Urinary bladder (tissue), 4 donors: ENCODE measurements around the gene KAT6B. TPM values are rescaled to one million over a fixed set of nuclear protein-coding genes. Genes with fewer than 3 reads are reported as not detected.

Source experiments
- DNase-seq: peaks from one replicate; pipeline ENCODE4 v3.0.0-alpha.2; 2015; ENCODE audit errors: extremely low spot score
- H3K27ac ChIP-seq: one replicate; pipeline ENCODE4 v1.5.1; 2013; ENCODE audit warnings: low read depth, mild to moderate bottlenecking, moderate library complexity
- H3K36me3 ChIP-seq: one replicate; pipeline ENCODE4 v1.6.1; 2013; ENCODE audit warnings: mild to moderate bottlenecking, moderate library complexity; ENCODE audit not compliant: insufficient read depth
- H3K4me1 ChIP-seq: one replicate; pipeline ENCODE4 v1.6.1; 2013; ENCODE audit warnings: mild to moderate bottlenecking, moderate library complexity; ENCODE audit not compliant: insufficient read depth
- H3K4me3 ChIP-seq: one replicate; pipeline ENCODE4 v1.5.1; 2013; ENCODE audit warnings: low read depth, low read length
- WGBS: extraction: QIAGEN DNeasy Blood & Tissue Kit; methylation state at CpG from one replicate; pipeline ENCODE4 v1.1.7; 2013; 5-methylcytosine and 5-hydroxymethylcytosine counted together
- polyA plus RNA-seq: library from polyadenylated mRNA; stranded (reverse); fragments of 200-250 nt; gene quantifications from one replicate; pipeline ENCODE4 v1.2.3, GENCODE V29; 2013
- total RNA-seq: library from RNA; depleted of rRNA; stranded (reverse); fragments of >200 nt; gene quantifications from one replicate; pipeline ENCODE4 v1.2.3, GENCODE V29; 2014
- donor health status: healthy with polysubstance abuse.
- donor health status: healthy.

Gene KAT6B
- total and polyA plus RNA-seq, 2 donors = 14.7 to 127 TPM

- H3K27ac ChIP-seq = no peak overlapping the region
- no peak overlapping the region for H3K4me3 ChIP-seq
- no peak for DNase-seq
- no peaks in the 10 kb centered on the region for H3K36me3 ChIP-seq
- peaks cover 1% of the 10 kb centered on the region for H3K4me1 ChIP-seq
- WGBS = 47% methylated on average over 9 of the region's 9 CpGs
These were observed 131.0 kb downstream of the KAT6B start for GRCh38 chr10:74957285-74957961.

- H3K27ac ChIP-seq = no peak overlapping the region
- peaks cover 1% of the 10 kb centered on the region for H3K4me1 ChIP-seq
- over 99% methylated on average over 3 of the region's 3 CpGs for WGBS
- no peak for DNase-seq
- H3K36me3 ChIP-seq = no peaks in the 10 kb centered on the region
- H3K4me3 ChIP-seq = no peak overlapping the region
These were observed 131.9 kb downstream of the KAT6B start for GRCh38 chr10:74958316-74958715.

- Histone ChIP-seq H3K4me3 (no peak overlapping the region), H3K36me3 (no peaks in the 10 kb centered on the region), H3K27ac (no peak overlapping the region), H3K4me1 (peaks cover 1% of the 10 kb centered on the region)
- no peak for DNase-seq
- 89% methylated on average over 2 of the region's 2 CpGs for WGBS
These were observed 134.3 kb downstream of the KAT6B start for GRCh38 chr10:74960670-74961069.

- Histone ChIP-seq H3K4me3 (no peak overlapping the region), H3K36me3 (no peaks in the 10 kb centered on the region), H3K4me1 (no peaks in the 10 kb centered on the region), H3K27ac (no peak overlapping the region)
- DNase-seq = no peak
- WGBS = 84% methylated on average over 4 of the region's 4 CpGs
These were observed 136.1 kb downstream of the KAT6B start for GRCh38 chr10:74962517-74962916.

- Histone ChIP-seq H3K4me3 (no peak overlapping the region), H3K36me3 (no peaks in the 10 kb centered on the region), H3K4me1 (no peaks in the 10 kb centered on the region), H3K27ac (no peak overlapping the region)
- WGBS = 97% methylated on average over 3 of the region's 3 CpGs
- DNase-seq = no peak
These were observed 137.1 kb downstream of the KAT6B start for GRCh38 chr10:74963549-74963948.

- Histone ChIP-seq H3K4me3 (no peak overlapping the region), H3K27ac (no peak overlapping the region), H3K36me3 (no peaks in the 10 kb centered on the region), H3K4me1 (no peaks in the 10 kb centered on the region)
- 48% methylated on average over 5 of the region's 5 CpGs for WGBS
- no peak for DNase-seq
These were observed 141.7 kb downstream of the KAT6B start for GRCh38 chr10:74967911-74968666.

- H3K36me3 ChIP-seq = no peaks in the 10 kb centered on the region
- H3K27ac ChIP-seq = no peak overlapping the region
- DNase-seq = no peak
- H3K4me3 ChIP-seq = no peak overlapping the region
- no peaks in the 10 kb centered on the region for H3K4me1 ChIP-seq
- WGBS = 62% methylated on average over 4 of the region's 4 CpGs
These were observed 142.3 kb downstream of the KAT6B start for GRCh38 chr10:74968667-74969061.

GRCh38 chr10:74969093-74969492 is 142.7 kb downstream of the KAT6B start:
- Histone ChIP-seq H3K27ac (no peak overlapping the region), H3K4me1 (no peaks in the 10 kb centered on the region), H3K4me3 (no peak overlapping the region), H3K36me3 (no peaks in the 10 kb centered on the region)
- 94% methylated on average over 2 of the region's 2 CpGs for WGBS
- no peak for DNase-seq

GRCh38 chr10:74969530-74969929 is 143.1 kb downstream of the KAT6B start:
- Histone ChIP-seq H3K4me1 (no peaks in the 10 kb centered on the region), H3K4me3 (no peak overlapping the region), H3K27ac (no peak overlapping the region), H3K36me3 (no peaks in the 10 kb centered on the region)
- DNase-seq = no peak
- WGBS = 99% methylated on average over 4 of the region's 4 CpGs

- DNase-seq = no peak
- no peaks in the 10 kb centered on the region for H3K4me1 ChIP-seq
- no peak overlapping the region for H3K4me3 ChIP-seq
- H3K27ac ChIP-seq = no peak overlapping the region
- 57% methylated on average over 2 of the region's 2 CpGs for WGBS
- peaks cover 6% of the 10 kb centered on the region for H3K36me3 ChIP-seq
These were observed 147.5 kb downstream of the KAT6B start for GRCh38 chr10:74973741-74974392.

- H3K4me1 ChIP-seq = no peaks in the 10 kb centered on the region
- 83% methylated on average over 9 of the region's 9 CpGs for WGBS
- DNase-seq = no peak
- H3K36me3 ChIP-seq = peaks cover 6% of the 10 kb centered on the region
- no peak overlapping the region for H3K27ac ChIP-seq
- H3K4me3 ChIP-seq = no peak overlapping the region
These were observed 149.4 kb downstream of the KAT6B start for GRCh38 chr10:74975758-74976157.

GRCh38 chr10:74976565-74976964 is 150.2 kb downstream of the KAT6B start:
- Histone ChIP-seq H3K27ac (no peak overlapping the region), H3K4me3 (no peak overlapping the region), H3K4me1 (no peaks in the 10 kb centered on the region), H3K36me3 (peaks cover 6% of the 10 kb centered on the region)
- DNase-seq = no peak
- WGBS = 96% methylated on average over 6 of the region's 6 CpGs

GRCh38 chr10:74977072-74977471 is 150.7 kb downstream of the KAT6B start:
- Histone ChIP-seq H3K27ac (no peak overlapping the region), H3K4me3 (no peak overlapping the region), H3K36me3 (peaks cover 6% of the 10 kb centered on the region), H3K4me1 (no peaks in the 10 kb centered on the region)
- no peak for DNase-seq
- 93% methylated on average over 2 of the region's 2 CpGs for WGBS
